HL-60/S4 treated with retinoic acid at 250 ng/mL for 4 days and 3 days (cell line): Measurements from ENCODE around the gene ZBTB7C.

Source experiments
- in situ Hi-C: fragments of 300-500 bp; cut with MboI; formaldehyde crosslinking; loops from 2 replicates; pipeline ENCODE4 v1.7.0; 2022; ENCODE audit warnings: low sequenced_read_pairs

ZBTB7C gene

GRCh38 chr18:48408727-48409590 lies at the start of gene ZBTB7C:
ZBTB7C (minus strand) TSS chr18:48409383.
- in situ Hi-C loops, result no loop called here

DNA sequence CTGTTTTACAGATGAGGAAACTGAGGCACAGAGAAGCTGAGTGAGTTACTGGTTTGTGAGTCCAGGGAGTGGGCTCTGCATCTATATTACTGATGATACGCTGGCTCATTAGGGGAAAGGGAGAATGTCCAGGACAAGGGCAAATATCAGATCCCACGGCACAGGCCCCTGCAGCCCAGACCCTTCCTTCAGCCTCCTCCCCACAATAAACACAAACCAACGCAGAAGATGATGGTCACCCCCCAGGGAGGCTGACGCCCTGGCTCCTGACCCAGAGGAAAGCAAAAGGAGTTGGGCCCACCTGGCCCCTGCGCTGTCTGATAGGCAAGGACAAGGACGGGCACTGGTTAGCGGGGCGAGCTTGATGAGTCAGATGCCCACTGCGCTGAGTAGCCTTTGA lies 47.7 kb upstream of the ZBTB7C start:
- in situ Hi-C loops, result no loop called here

DNA sequence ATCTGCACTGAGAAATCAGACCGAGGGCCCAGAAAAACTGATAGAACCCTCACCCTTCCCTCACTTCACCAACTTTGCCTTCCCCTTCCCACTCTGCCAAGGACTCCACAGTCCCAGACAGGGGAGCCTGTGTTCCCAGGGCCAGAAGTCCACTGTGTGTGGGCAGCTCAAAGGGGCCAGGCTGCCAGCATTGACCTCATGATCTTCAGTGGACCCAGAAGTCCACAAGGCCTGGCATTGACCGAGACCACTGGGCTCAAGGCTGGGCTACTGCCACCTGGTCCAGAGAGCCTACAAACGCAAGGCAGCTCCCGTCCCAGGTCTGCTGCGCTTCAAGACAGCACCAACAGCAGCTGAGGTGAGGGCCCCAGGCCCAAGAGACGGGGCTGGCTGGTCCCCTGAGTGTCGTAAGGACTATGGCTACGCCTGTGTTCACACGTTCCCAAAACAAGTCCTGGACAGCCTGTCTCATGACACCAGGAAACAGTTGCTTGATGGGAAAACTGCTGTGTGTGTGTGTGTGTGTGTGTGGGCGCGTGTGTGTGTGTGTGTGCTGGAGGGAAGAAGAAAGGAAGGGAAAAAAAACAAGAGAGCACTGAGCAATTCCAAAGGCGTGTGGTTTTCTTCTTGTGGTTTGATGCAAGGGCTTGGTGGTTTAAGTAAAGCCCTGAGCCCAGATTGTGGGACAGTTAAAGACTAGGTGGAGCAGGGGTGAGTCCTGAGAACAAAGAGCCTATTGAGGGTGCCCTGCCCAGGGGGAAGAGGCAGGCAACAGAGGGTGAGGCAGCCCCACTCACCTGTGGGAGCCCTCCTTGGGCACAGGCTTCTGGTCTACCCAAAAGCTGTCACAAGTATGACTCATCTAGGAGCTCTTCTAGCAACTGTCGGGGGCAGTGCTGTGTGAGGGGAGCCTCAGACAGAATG lies 46.6 kb upstream of the ZBTB7C start:
- in situ Hi-C loops, result no loop called here

DNA sequence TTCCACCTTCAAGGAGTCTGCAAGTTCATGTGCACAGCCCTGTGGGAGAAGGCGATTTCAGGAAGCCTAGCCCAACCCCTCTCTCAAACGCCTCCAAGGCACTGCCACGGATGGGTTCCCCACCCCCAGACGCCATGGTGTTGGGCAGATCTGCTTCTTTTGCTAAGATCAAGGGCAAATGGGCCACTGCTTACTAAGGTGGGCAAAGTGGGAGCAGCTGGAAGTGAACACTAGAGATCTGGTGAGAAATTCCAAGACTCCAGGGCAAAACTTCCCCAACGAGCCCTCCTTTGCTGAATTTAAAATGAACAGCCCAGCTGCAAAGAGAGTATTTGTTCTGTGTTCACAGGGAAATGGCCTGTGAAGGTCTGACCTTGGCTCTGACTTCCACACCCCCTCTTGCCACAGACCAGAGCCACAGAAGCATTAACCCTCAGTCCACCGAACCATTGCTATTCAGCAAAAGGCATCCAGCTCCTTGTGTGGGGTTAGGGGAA lies 45.1 kb upstream of the ZBTB7C start:
- in situ Hi-C loops, result no loop called here

DNA sequence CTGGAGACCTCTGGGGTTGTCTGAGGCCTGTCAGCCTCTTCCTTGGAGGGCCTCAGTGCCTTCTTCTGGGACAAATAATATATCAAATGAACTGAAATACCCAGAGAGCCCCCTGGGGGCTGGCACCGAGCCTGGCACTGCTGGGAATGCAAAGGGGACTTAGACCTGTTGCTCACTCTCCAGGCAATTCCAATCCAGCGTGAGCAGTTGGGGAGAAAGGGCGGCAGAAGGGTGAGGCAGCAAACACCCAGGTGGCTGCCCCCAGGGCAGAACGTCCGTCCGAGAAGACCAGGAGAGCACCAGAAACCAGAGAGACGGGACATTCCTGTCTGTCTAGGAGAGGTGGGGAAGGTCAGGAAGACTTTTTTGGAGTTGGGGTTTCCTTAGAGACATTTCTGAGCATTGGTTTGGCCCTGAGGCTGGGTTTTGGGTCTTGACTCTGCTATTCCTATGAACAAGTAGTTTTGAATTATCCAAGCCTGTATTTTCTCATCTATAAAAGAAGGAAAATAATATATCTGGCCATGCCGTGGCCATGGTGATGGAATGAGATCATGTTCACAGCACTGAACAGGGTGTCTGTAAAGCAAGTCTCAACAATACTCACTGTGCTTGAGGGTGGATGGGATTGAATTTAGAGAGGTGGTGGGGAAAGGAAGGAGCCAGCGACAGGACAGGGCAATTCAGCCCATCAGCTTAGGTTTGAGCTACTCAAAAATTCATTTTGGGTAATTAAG lies 44.3 kb upstream of the ZBTB7C start:
- in situ Hi-C loops, result no loop called here

GRCh38 chr18:48452861-48453323 lies 43.7 kb upstream of the ZBTB7C start:
- in situ Hi-C loops, result no loop called here

DNA sequence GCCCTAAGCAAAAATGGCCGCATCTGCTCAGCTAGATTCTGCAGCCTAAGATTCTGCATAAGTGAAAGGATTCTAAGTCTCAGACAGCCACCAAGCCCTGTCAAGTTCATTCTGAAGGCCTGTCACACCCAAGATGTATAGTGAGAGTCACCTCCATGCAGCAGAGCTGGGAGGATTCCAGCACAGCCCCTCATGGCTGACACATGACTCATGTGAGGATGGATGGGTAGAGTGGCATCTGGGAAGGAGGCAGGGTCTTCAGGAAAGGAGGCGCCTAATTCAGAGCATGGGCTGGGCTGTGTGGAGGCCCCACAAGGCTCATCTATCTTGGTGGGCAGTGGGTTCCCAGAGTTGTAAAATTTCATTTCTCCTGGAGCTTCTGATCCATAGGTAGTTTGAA lies 41.5 kb upstream of the ZBTB7C start:
- in situ Hi-C loops, result no loop called here

- in situ Hi-C loops, result loop anchor here (25.0 kb wide), 2 partner anchors 209 to 409 kb away; no protein-coding TSS in a partner anchor
These were observed 37.5 kb upstream of the ZBTB7C start for GRCh38 chr18:48446582-48447225.

- in situ Hi-C loops, result loop anchor here (25.0 kb wide), 2 partner anchors 208 to 408 kb away; no protein-coding TSS in a partner anchor
These were observed 36.4 kb upstream of the ZBTB7C start for GRCh38 chr18:48445540-48445939.

DNA sequence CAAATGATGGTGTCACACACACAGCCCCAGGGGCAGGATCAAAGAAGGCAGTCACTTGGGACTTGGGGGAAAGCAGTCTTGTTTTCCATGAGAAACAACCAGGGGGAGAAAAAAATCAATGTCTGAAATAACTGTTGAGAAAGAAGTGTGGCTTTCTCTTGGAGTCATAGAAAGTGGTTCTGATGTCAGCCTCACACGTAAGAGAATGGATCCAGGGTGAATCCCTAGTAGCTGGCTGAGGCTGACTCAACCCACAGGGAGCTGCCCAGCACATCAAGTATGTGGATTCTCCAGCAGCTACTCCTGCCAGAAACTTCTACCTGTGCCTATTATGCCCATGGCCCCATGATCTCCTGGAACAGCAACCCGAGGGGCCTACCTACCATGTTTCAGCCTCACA lies 33.6 kb upstream of the ZBTB7C start:
- in situ Hi-C loops, result loop anchor here (25.0 kb wide), 2 partner anchors 205 to 405 kb away; no protein-coding TSS in a partner anchor

DNA sequence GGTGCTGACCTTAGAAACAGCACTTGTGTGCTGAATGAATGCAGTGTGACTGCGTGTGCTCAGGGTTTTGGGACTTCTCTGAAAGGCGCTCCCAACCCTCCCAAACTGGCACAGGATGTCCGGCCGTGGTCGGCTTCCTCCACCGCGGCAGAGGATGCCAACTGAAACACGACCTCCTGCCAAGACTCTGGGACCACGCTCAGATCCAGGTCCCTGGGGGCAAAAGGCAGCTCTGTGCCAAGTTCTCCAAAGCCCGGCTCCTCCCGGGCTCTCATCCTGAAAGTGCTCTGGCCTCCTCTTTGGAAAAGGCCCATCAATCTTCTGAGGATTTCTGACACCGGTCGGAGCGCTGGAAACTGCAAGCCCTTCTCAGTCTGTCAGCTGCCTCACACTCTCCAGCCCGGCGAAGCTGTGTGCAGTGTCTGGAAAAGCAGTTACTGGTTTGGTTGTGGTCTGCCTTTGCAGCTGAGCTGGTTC lies 32.3 kb upstream of the ZBTB7C start:
- in situ Hi-C loops, result loop anchor here (25.0 kb wide), 2 partner anchors 204 to 404 kb away; no protein-coding TSS in a partner anchor

- in situ Hi-C loops, result loop anchor here (25.0 kb wide), 2 partner anchors 204 to 404 kb away; no protein-coding TSS in a partner anchor
These were observed 31.7 kb upstream of the ZBTB7C start for GRCh38 chr18:48440924-48441323.

- in situ Hi-C loops, result loop anchor here (25.0 kb wide), 2 partner anchors 200 to 400 kb away; no protein-coding TSS in a partner anchor
These were observed 27.7 kb upstream of the ZBTB7C start for GRCh38 chr18:48436907-48437306.

DNA sequence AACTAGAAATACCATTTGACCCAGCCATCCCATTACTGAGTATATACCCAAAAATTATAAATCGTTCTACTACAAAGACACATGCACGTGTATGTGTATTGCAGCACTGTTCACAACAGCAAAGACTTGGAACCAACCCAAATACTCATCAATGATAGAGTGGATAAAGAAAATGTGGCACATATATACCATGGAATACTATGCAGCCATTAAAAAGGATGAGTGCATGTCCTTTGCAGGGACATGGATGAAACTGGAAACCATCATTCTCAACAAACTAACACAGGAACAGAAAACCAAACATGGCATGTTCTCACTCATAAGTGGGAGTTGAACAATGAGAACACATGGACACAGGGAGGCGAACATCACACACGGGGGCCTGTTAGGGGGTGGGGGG lies 25.2 kb upstream of the ZBTB7C start:
- in situ Hi-C loops, result loop anchor here (25.0 kb wide), 2 partner anchors 197 to 397 kb away; no protein-coding TSS in a partner anchor

- in situ Hi-C loops, result loop anchor here (25.0 kb wide), 2 partner anchors 196 to 396 kb away; no protein-coding TSS in a partner anchor
These were observed 24.4 kb upstream of the ZBTB7C start for GRCh38 chr18:48433541-48433940.

- in situ Hi-C loops, result loop anchor here (25.0 kb wide), 2 partner anchors 193 to 393 kb away; no protein-coding TSS in a partner anchor
These were observed 21.0 kb upstream of the ZBTB7C start for GRCh38 chr18:48430150-48430549.

DNA sequence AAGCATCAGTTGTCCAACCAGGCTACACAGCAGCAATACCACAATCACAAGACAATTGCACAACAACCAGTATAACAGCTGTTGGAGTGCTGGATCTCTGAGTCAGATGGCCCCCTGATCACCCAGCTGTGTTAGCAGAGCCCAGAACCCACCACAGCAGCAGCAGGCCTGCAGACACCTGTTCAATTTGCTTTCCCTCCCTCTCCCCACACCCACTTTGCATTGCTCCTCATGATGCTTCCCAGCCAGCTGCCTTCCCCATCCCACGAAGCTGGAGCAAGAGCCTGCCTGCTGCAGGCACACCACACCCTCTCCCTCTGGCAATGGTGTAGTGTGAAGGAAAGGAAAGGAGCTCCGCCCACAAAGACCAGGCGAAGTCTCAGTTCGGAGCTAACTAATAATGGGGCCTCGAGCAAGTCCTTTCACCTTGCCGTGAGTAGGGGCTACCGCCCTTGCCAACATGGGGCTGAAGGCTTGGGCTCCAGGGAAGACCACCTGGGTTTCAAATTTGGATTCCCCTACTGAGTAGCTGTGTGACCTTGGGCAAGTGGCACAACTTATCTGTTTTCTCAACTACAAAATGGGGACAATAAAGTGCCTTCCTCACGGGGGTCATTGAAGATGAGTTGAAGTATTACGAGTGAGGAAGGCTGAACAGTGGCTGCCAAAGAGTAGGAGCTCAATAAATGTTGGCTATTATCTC lies 19.4 kb upstream of the ZBTB7C start:
- in situ Hi-C loops, result loop anchor here (25.0 kb wide), 2 partner anchors 191 to 391 kb away; no protein-coding TSS in a partner anchor

DNA sequence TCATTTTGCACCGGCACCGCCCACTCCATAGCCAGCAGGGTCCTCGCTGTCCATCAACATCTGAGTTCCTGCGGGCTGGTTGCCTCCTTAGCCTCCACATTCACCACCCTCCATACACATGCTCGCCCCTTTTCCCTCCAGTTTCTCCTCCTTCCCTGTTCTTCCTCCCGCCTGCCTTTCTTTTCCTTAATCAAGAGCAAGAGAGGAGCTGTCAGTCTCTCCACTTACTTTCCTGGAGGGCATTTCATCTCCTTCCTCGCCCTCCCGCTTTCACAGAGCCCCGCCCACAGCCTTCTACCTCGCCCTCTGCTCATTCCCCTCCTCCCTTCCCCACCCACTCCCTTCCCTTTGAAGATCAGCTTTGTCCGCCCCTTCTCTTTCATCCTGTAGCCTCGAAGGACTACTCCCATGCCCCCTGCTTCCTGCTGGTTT lies 13.8 kb upstream of the ZBTB7C start:
- in situ Hi-C loops, result no loop called here
